Measurements from ENCODE around the gene HEXB.
"Not testable (repeated sequence)": the region's sequence is repeated elsewhere in the genome, so short reads cannot be mapped to it uniquely, and the experiment has no call there.

HEXB gene

GRCh38 chr5:74725331-74725730, 40.3 kb downstream of the HEXB start:
- DNase-seq (ENCODE audit: low read depth in 4 of 4, low spot score in 1 of 4): no peak

GRCh38 chr5:74736759-74737158, 51.7 kb downstream of the HEXB start:
- DNase-seq (ENCODE audit: low read depth in 4 of 4, low spot score in 1 of 4): no peak

GRCh38 chr5:74738406-74738805, 53.4 kb downstream of the HEXB start:
- no peak for DNase-seq (ENCODE audit: low read depth in 4 of 4, low spot score in 1 of 4)

GRCh38 chr5:74748742-74749141, 63.7 kb downstream of the HEXB start:
- DNase-seq (ENCODE audit: low read depth in 4 of 4, low spot score in 1 of 4): not testable (repeated sequence)

- no peak for DNase-seq (ENCODE audit: low read depth in 4 of 4, low spot score in 1 of 4)
Measured at GRCh38 chr5:74761241-74761640, 76.2 kb downstream of the HEXB start.

- no peak for DNase-seq (ENCODE audit: low read depth in 4 of 4, low spot score in 1 of 4)
Measured at GRCh38 chr5:74762599-74762998, 77.6 kb downstream of the HEXB start.

GRCh38 chr5:74763504-74763903, 78.5 kb downstream of the HEXB start:
- no peak for DNase-seq (ENCODE audit: low read depth in 4 of 4, low spot score in 1 of 4)

GRCh38 chr5:74765201-74765600, 80.2 kb downstream of the HEXB start:
- no peak for DNase-seq (ENCODE audit: low read depth in 4 of 4, low spot score in 1 of 4)

- DNase-seq (ENCODE audit: low read depth in 4 of 4, low spot score in 1 of 4): no peak
Measured at GRCh38 chr5:74765929-74766328, 80.9 kb downstream of the HEXB start.

- no peak for DNase-seq (ENCODE audit: low read depth in 4 of 4, low spot score in 1 of 4)
Measured at GRCh38 chr5:74766418-74766848, 81.4 kb downstream of the HEXB start.

- peak; percentile 77 to 86 (median 82) for DNase-seq (ENCODE audit: low read depth in 4 of 4, low spot score in 1 of 4)
Measured at GRCh38 chr5:74766849-74767578, 82.0 kb downstream of the HEXB start, which contains the start of the genes GFM2 and NSA2. Gene GFM2 (minus strand): TSS chr5:74767117. CDS start chr5:74763742, 3,375 bp downstream. Gene NSA2 (plus strand): TSS chr5:74767249. CDS start chr5:74767361, 112 bp downstream.

GRCh38 chr5:74767579-74767913, 82.5 kb downstream of the HEXB start:
- DNase-seq (ENCODE audit: low read depth in 4 of 4, low spot score in 1 of 4): peak in 1 of 4 experiments; percentile 1

All from stimulated activated CD4-positive, alpha-beta T cell treated with anti-CD3 and anti-CD28 coated beads, Interleukin-1b, Interleukin-23, amount 100 ng/mL, for 24 hours (primary cell).